Measurements from ENCODE around the gene UBE2E2. TPM values are rescaled to one million over a fixed set of nuclear protein-coding genes. Genes with fewer than 3 reads are reported as not detected.

Gene UBE2E2
- total and polyA plus RNA-seq, 2 of the 13 experiments (the other 11 are each of a cell fraction or from before 2014, with no cell fraction given), result 0.77 to 1.5 TPM

DNA sequence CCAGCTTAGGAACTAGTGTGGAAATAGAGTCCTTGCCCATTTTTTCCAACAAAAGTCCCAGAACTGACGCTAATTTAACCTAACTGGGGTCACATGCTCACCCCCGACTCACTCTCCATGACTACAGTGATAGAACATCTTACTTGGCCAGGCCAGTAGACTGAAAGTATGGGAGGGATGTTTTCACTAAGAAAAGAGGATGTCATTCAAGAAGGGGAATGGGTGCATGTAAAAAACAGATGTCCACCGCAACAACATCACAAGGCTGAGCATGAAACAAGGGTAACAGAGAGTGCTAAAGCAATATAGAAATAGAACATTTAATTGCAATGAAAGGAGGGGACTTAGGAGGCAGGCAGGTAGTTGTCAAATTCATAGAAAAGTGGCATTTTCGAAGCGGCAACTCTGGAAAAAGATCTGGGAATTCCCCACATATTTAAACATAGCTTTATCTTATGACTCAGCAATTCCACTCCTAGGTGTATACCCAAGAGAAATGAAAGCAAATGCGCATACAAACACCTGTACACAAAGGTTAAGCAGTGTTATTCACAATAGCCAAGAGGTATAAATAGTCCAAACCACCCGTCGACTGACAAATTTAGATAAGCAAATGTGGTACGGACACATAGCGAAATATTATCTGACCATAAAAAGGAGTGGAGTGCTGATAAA is 41.1 kb upstream of the UBE2E2 start:
- FAIRE-seq (no peak), DNase-seq (ENCODE audit: low spot score) (no peak), ATAC-seq (no peak)
- no peaks in the 10 kb centered on the region for H3K9me3 ChIP-seq (ENCODE audit: low read length)
- H3K27ac ChIP-seq (ENCODE audit: extremely low read length, insufficient read depth, low read length), result no peak overlapping the region
- H4K20me1 ChIP-seq (ENCODE audit: insufficient read depth, low read length), result no peaks in the 10 kb centered on the region
- no peaks in the 10 kb centered on the region for H3K4me1 ChIP-seq (ENCODE audit: insufficient read depth, low read length)
- no peak overlapping the region for H3K9ac ChIP-seq (ENCODE audit: insufficient read depth, low read depth, low read length)
- no peak overlapping the region for H3K4me3 ChIP-seq (replicated peaks in 1 of 3; ENCODE audit: insufficient read depth in 1 of 3, low read depth in 2 of 3, low read length in 3 of 3)
- CTCF ChIA-PET (ENCODE audit: low intra/inter-chr PET ratio, low total read pairs), result no interaction called here
- intact Hi-C loops (cut with micrococcal nuclease; ENCODE audit: unreplicated experiment), result no loop called here
- H3K27me3 ChIP-seq (ENCODE audit: control insufficient read depth in 1 of 2, insufficient read depth in 2 of 2, low read length in 2 of 2), result 0 out of 5 replicates have a peak, but pooled peaks cover 0 to 3% of the 10 kb centered on the region in 2 experiments
- TF ChIP-seq MAFK (conservative IDR thresholded peaks at IDR 0.05 in 1 of 2, IDR thresholded peaks at IDR 0.05 in 1 of 2; ENCODE audit: low read length in 2 of 2) (peak; percentile 46 to 68), DMAP1 (CRISPR knock-in tag; IDR thresholded peaks at IDR 0.05) (no peak), MATR3 (CRISPR knock-in tag; IDR thresholded peaks at IDR 0.05) (no peak), MAFF (IDR thresholded peaks at IDR 0.05; ENCODE audit: low read depth, low read length) (0 out of 2 replicates have a peak, but pooled peaks have one; percentile 10), NFE2L2 (IDR thresholded peaks at IDR 0.05; ENCODE audit: low read length) (peak; percentile 69), ZSCAN31 (CRISPR knock-in tag; IDR thresholded peaks at IDR 0.05; ENCODE audit: low read depth) (no peak)
- TF ChIP-seq, protein P1, sequence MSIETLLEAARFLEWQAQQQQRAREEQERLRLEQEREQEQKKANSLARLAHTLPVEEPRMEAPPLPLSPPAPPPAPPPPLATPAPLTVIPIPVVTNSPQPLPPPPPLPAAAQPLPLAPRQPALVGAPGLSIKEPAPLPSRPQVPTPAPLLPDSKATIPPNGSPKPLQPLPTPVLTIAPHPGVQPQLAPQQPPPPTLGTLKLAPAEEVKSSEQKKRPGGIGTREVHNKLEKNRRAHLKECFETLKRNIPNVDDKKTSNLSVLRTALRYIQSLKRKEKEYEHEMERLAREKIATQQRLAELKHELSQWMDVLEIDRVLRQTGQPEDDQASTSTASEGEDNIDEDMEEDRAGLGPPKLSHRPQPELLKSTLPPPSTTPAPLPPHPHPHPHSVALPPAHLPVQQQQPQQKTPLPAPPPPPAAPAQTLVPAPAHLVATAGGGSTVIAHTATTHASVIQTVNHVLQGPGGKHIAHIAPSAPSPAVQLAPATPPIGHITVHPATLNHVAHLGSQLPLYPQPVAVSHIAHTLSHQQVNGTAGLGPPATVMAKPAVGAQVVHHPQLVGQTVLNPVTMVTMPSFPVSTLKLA (IDR thresholded peaks at IDR 0.05), result no peak
- TF ChIP-seq, protein P2, sequence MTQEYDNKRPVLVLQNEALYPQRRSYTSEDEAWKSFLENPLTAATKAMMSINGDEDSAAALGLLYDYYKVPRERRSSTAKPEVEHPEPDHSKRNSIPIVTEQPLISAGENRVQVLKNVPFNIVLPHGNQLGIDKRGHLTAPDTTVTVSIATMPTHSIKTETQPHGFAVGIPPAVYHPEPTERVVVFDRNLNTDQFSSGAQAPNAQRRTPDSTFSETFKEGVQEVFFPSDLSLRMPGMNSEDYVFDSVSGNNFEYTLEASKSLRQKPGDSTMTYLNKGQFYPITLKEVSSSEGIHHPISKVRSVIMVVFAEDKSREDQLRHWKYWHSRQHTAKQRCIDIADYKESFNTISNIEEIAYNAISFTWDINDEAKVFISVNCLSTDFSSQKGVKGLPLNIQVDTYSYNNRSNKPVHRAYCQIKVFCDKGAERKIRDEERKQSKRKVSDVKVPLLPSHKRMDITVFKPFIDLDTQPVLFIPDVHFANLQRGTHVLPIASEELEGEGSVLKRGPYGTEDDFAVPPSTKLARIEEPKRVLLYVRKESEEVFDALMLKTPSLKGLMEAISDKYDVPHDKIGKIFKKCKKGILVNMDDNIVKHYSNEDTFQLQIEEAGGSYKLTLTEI (CRISPR knock-in tag; conservative IDR thresholded peaks at IDR 0.05), result no peak
- H3K79me2 ChIP-seq (ENCODE audit: insufficient read depth, low read length), result no peaks in the 10 kb centered on the region
- WGBS (ENCODE audit: low lambda C conversion rate), result 20% methylated on average over 10 of the region's 10 CpGs
- H2AFZ ChIP-seq (ENCODE audit: low read length), result no peak overlapping the region
- in situ Hi-C loops (cut with HindIII; ENCODE audit: extremely low pct_ligation_motif_present, low pct_unique_long_range_greater_than_20kb), result no loop called here
- POLR2A ChIA-PET, result no interaction called here
- H3K4me2 ChIP-seq (ENCODE audit: low read depth, low read length), result no peak overlapping the region
- BruUV-seq (replicated peaks), result no TSS peak
- H3K36me3 ChIP-seq (replicated peaks in 1 of 2; ENCODE audit: control insufficient read depth in 1 of 2, insufficient read depth in 2 of 2, low read length in 2 of 2), result no peaks in the 10 kb centered on the region

Data from HepG2 (cell line).